ENCODE data around the gene TGFA.

TGFA gene

GRCh38 chr2:70531419-70532086, 22.1 kb downstream of the TGFA start:
- Histone ChIP-seq H3K27me3 (ENCODE audit: low read depth, low read length) (no peaks in the 10 kb centered on the region), H3K27ac (ENCODE audit: low read length) (no peak overlapping the region), H3K9ac (ENCODE audit: low read length) (no peak overlapping the region), H3K4me1 (ENCODE audit: low read length) (peaks cover 13% of the 10 kb centered on the region), H2AFZ (ENCODE audit: low read depth, low read length) (no peak overlapping the region), H3K4me3 (ENCODE audit: low read length) (peak overlapping the region; percentile 18), H4K20me1 (ENCODE audit: insufficient read depth, low read length) (no peaks in the 10 kb centered on the region), H3K36me3 (replicated peaks; ENCODE audit: low read depth, low read length) (peaks cover 6% of the 10 kb centered on the region), H3K9me3 (ENCODE audit: insufficient read depth, low read length) (peaks cover 15% of the 10 kb centered on the region; the same call in 1 of the 2 replicates), H3K4me2 (ENCODE audit: low read length) (peak overlapping the region; percentile 48), H3K79me2 (ENCODE audit: low read length) (no peaks in the 10 kb centered on the region)
- TF ChIP-seq EZH2phosphoT487 (IDR thresholded peaks at IDR 0.05; ENCODE audit: low read depth) (no peak), CTCF (IDR thresholded peaks at IDR 0.05; ENCODE audit: low read depth, low read length) (no peak)

- Histone ChIP-seq H4K20me1 (ENCODE audit: insufficient read depth, low read length) (no peaks in the 10 kb centered on the region), H3K4me3 (ENCODE audit: low read length) (no peak overlapping the region), H3K4me2 (ENCODE audit: low read length) (no peak overlapping the region), H3K9ac (ENCODE audit: low read length) (no peak overlapping the region), H3K27ac (ENCODE audit: low read length) (no peak overlapping the region), H3K4me1 (ENCODE audit: low read length) (peaks cover 13% of the 10 kb centered on the region), H2AFZ (ENCODE audit: low read depth, low read length) (no peak overlapping the region), H3K9me3 (ENCODE audit: insufficient read depth, low read length) (no peaks in the 10 kb centered on the region), H3K36me3 (replicated peaks; ENCODE audit: low read depth, low read length) (no peaks in the 10 kb centered on the region), H3K27me3 (ENCODE audit: low read depth, low read length) (no peaks in the 10 kb centered on the region), H3K79me2 (ENCODE audit: low read length) (no peaks in the 10 kb centered on the region)
- TF ChIP-seq EZH2phosphoT487 (IDR thresholded peaks at IDR 0.05; ENCODE audit: low read depth) (no peak), CTCF (IDR thresholded peaks at IDR 0.05; ENCODE audit: low read depth, low read length) (no peak)
Measured at GRCh38 chr2:70529610-70530009, 24.0 kb downstream of the TGFA start.

- Histone ChIP-seq H2AFZ (ENCODE audit: low read depth, low read length) (no peak overlapping the region), H4K20me1 (ENCODE audit: insufficient read depth, low read length) (no peaks in the 10 kb centered on the region), H3K4me1 (ENCODE audit: low read length) (peaks cover 13% of the 10 kb centered on the region), H3K79me2 (ENCODE audit: low read length) (no peaks in the 10 kb centered on the region), H3K4me2 (ENCODE audit: low read length) (no peak overlapping the region), H3K27me3 (ENCODE audit: low read depth, low read length) (no peaks in the 10 kb centered on the region), H3K4me3 (ENCODE audit: low read length) (no peak overlapping the region), H3K36me3 (replicated peaks; ENCODE audit: low read depth, low read length) (no peaks in the 10 kb centered on the region), H3K9ac (ENCODE audit: low read length) (no peak overlapping the region), H3K9me3 (ENCODE audit: insufficient read depth, low read length) (no peaks in the 10 kb centered on the region), H3K27ac (ENCODE audit: low read length) (no peak overlapping the region)
- TF ChIP-seq EZH2phosphoT487 (IDR thresholded peaks at IDR 0.05; ENCODE audit: low read depth) (no peak), CTCF (IDR thresholded peaks at IDR 0.05; ENCODE audit: low read depth, low read length) (no peak)
Measured at GRCh38 chr2:70528929-70529328, 24.7 kb downstream of the TGFA start.

- Histone ChIP-seq H3K27ac (ENCODE audit: low read length) (no peak overlapping the region), H4K20me1 (ENCODE audit: insufficient read depth, low read length) (no peaks in the 10 kb centered on the region), H3K4me1 (ENCODE audit: low read length) (peaks cover 13% of the 10 kb centered on the region), H3K9ac (ENCODE audit: low read length) (no peak overlapping the region), H3K79me2 (ENCODE audit: low read length) (no peaks in the 10 kb centered on the region), H3K9me3 (ENCODE audit: insufficient read depth, low read length) (no peaks in the 10 kb centered on the region), H3K4me2 (ENCODE audit: low read length) (no peak overlapping the region), H2AFZ (ENCODE audit: low read depth, low read length) (no peak overlapping the region), H3K27me3 (ENCODE audit: low read depth, low read length) (no peaks in the 10 kb centered on the region), H3K4me3 (ENCODE audit: low read length) (no peak overlapping the region), H3K36me3 (replicated peaks; ENCODE audit: low read depth, low read length) (no peaks in the 10 kb centered on the region)
- TF ChIP-seq CTCF (IDR thresholded peaks at IDR 0.05; ENCODE audit: low read depth, low read length) (no peak), EZH2phosphoT487 (IDR thresholded peaks at IDR 0.05; ENCODE audit: low read depth) (no peak)
Measured at GRCh38 chr2:70528276-70528675, 25.4 kb downstream of the TGFA start.

All from OCI-LY3 (cell line).